HG02981 (cell line): Measurements from ENCODE around the gene VGLL4.

Experiments used
- ATAC-seq: cut with Tn5 transposase; IDR thresholded peaks from one replicate; pipeline ENCODE4 v1.9.1; 2021; ENCODE audit warnings: mild to moderate bottlenecking, moderate library complexity; ENCODE audit not compliant: unreplicated experiment

The VGLL4 gene

DNA sequence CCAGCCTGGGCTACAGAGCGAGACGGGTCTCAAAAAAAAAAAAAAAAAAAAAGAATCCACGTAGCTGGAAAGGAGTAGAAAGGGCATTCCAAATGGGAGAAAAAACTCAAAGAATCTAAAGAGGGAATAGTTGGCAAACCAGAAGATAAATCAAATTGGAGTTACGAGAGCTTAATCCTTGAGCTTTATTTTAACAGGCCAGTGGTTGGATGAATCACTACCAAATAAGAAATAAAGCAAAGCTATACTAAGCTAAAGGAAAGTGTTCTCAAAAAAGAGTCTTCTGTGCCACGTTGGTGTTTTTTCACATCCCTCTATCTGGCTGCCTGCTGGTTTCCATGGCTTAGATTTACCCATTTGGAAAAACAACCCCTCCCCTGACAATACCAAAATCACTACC is 14.0 kb downstream of the VGLL4 start:
- ATAC-seq, result no peak

DNA sequence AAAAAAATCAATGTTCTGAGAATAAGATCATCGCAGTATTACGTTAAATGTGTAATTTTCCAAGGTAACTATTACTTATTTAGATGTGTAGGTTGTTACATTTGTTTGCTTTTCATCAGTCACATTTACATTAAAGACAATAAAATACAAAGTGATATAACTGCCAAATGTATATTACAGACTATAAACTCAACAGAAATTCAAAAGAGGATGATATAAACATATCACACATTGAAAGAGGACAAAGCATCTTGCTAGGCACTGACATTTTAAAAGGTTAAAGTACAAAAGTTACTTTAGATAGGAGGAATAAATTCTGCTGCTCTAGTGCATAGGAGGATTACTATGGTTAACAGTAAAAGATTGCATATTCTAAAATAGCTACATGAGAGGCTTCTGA is 16.1 kb downstream of the VGLL4 start:
- ATAC-seq, result no peak

DNA sequence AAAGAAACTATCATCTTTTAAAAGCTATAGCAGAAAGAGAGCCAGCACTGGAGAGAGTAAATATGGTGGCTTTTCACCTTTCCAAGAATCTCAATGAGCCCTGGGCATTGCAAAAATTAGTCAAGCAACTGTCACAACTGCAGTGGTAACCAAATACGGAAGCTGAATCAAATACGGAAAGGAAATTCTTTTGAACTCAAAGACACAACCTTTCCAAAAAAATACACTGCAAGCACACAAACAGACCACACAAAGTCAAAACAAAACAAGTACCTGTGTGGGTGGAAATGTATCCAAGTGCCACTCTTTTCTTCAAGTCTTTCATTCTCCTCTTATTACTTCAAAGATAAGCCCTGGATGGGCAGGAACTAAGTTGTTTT is 17.6 kb downstream of the VGLL4 start:
- peak; percentile 64 for ATAC-seq

DNA sequence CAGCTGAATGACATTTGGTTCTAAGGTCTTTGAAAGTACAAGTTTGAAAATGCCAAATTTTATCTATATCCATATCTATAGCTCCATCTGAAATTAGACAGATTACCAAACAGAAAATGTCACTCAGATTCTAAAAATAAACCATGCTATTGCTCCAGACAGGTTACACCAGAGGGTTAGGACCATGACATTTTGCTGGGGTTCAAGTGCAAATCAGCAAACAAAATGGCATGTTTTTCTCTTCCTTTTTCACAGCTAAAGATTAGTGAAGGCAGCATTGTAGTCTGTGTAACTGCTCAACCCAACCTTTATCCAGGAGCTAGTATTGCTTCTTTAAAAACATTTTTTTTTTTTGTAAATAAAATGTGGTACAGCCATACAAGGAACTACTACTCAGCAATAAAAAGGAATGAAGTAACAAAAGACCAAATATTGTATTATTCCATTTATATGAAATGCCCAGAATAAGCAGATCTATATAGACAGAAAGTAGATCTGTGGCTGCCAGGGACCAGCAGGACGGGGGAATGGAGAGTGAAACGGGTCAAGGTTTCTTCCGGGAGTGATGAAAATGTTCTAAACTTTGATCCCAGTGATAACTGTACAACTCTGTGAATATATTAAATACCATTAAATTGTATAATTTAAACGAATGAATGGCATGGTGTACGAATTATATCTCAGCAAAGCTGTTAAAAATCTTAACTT is 18.2 kb downstream of the VGLL4 start:
- no peak for ATAC-seq

DNA sequence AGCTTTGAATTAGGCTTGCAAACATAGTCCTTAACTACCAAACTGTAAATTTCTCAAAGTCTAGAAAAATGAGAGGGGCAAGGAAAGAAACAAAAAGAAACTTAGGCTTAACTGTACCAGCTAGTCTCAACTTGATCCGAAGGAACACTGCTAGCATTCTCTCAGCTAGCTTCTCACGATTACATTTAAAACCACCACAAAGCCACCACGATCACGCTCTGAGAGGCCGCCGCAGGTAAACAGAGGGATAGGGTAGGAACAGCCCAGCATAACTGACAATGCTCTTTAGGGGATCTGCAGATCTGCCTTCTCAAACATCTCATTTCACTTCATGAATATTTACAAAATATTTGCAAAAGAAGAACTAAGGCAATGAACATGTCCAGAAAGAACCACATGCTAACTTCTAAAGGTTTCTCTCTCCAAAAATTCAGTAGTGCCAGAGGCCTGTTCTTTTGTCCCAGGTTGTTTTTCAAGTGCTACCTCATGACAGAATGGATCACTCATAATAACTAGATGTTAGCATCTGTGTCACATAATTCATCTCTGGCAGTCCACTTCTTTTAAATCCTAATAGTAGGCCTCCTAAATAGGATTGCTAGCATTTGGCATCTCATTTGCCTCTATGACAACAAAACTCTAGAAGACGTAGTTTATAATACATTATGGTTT is 18.9 kb downstream of the VGLL4 start:
- no peak for ATAC-seq

DNA sequence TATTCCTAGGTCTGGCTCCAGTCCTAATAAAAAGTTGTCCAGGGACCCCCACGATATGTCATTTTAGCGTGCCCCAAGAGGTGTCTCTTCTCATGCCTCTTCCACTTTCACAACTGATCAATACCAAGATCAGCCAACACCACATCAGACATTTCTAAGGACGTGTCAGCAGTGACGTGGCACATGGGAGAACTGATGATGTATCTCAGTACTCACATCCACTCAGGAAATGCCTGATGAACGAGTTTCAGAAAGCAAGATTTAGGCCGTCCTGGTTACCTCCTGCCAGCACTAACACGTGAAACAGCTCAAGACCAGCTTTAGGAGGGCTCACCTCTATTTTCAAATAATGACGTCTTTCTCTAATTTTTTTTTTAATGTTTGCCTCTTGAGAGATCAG is 19.6 kb downstream of the VGLL4 start:
- no peak for ATAC-seq

DNA sequence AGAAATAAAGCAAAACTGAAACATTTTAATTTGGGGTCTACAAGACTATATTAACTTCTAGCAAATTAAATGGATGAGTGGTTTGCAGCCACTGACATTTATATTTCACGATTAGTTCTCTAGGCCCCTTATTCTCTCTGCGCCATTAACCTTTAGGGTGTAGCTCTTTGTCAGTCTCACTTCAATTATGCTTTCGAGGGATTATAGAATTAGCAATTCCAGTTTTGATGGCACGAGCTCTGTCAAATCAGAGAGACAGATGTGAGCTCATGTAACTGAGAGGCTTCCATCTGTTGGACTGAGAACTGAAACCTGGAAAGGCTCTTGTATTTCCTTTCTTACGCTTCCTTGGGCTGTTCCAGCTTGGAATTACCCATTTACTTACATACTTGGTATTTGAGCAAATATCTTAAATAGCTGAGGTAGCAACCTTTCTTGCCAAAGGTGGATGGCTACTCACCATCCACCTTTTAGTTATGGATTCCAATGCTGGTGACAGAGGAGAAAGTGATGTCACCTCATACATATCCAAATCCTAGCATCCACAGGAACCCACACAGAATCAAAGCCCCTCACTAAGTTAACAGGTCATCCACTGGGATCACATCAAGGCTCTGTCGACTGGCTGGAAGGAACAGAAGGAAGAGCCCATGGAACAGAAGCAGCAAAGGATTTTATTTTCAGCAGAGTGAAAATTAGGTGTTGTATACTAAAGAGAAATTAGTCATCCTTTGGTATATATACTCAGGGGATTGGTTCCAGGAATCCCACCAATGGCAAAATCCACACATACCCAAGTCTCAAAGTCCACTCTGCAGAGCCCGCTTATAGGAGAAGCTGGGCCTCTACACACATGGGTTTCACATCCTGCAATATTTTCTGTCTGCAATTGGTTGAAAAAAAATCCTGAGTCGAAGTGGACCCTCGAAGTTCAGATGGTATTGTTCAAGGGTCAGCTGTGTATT is 20.8 kb downstream of the VGLL4 start:
- no peak for ATAC-seq

DNA sequence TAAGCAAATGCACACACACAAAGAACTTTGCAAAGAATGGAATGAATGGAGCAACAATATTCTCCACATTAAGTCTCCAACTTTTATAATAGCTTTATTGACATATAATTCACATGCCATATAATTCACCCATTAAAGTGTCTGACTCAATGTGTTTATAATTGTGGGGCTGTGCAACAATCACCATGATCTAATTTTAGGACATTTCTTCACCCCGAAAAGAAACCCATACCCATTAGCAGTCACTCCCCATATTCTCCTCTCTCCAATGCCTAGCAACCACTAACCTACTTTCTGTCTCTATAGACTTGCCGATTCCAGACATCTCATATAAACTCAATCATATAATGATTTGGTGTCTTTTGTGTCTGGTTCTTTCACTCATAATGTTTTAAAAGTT is 22.6 kb downstream of the VGLL4 start:
- ATAC-seq, result no peak

DNA sequence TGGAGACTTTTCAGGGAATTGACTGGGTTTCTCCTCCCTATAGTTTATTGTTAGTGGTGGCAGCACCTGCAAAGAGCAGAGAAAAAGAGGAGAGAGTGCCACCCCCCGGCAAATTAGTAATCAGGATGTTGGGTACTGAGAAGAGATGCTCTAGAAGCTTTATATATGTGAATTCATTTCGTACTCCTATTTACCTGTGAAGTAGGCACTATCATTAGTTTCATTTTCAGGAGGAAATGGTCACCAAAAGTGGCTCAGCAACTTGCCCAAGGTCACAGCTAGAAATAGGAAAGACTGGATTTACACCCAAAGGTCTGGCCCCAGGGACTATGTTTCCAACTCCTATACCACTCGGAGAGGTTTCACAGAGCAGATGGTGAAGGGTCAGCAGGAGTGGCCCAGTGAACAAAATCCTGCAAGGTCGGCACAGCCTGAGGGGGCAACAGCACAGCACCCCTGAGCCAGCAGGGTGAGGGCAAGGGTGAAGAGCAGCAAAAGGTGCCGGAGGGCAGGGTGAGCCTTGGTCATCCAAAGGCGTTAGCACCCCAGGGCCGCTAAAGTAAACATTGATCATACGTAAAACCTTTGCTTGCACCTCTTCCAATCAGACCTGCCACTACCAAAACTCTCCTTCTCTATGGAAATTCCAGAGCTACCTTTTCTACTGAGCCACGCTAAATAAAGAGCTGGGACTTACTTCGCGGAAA is 23.6 kb downstream of the VGLL4 start:
- no peak for ATAC-seq

DNA sequence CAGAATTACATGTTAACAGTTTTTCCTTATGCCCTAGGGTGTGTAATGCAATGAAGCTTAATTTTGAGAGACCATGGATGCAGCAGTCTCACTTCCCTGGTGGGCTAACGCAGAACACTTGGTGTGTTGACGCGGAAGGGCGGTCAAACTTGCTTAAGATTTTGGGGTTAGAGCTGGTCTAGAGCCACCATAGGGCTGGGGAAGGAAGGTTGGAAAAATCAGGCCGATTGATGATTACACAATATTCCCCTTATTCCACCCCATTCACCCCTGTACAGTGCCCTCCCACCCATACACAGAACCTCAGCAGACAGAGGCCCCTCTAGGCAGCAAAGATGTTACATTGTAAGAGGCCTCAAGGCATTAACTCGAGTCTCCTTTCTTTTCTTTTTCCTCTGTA is 24.3 kb downstream of the VGLL4 start:
- ATAC-seq, result no peak

DNA sequence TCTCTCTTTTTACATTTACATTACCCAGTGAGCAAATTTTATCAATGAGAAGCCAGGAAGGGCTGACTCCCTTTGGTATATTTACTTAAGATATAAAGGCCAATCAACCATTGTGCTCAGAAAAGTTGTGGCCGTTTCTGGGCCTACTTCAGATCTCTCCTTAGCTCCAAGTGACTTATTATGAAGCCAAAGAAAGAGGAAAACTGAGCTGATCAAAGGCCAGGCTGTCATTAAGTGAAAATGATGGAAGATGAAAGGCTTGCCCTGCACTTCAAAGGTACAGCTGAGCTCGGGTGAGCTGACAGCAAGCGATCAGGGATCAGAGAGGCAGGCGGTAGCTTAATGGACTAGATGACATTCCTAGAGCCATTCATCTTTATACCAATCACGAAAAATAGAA is 24.8 kb downstream of the VGLL4 start:
- ATAC-seq, result no peak

DNA sequence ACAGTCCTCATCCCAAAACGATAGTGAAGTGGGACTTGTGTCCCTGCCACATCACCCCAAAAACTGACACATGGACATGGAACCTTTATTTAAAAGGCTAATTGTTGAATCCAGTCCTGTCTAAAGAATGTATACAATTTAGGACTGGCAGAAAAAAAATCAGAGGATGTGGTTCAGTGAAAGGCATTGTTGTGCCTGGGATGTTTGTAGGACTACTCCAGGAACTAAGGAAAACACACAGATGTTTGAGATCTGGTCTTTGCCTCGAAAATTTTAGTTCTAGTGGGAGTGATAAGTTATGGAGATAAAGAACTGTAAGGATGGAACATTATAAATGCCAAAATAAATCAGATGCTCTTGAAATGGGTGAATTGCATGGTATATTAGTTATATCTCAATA is 27.2 kb downstream of the VGLL4 start:
- no peak for ATAC-seq

DNA sequence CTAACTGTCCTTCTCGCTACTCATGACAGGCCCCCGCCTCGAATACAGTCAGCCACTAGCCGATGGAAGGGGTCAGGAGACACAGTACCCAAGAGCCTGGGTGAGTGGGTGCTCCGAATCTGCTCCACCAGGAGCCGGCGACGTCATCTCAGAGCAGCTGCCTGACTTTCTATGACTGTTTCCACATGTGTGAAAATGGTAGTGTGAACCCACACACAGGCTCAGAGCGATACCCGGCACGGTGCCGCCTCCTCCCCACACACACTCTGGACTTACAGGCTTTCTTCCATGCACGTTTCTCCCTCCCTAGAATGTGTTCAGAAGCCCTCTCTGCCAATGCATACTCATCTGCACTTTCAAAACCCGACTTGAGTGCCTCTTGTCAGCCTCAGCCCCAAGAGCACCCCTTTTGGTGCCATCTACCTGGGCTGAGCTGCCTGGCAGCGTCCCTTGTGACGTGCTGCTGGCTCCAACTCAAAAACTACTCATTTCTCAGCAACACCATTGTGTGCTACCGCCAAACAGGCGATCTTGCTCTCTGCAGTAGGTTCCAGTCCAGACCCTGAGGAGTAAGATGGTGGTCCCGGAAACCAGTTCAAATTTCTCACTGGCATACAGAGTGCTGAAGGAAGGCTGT is 29.7 kb downstream of the VGLL4 start:
- ATAC-seq, result no peak

DNA sequence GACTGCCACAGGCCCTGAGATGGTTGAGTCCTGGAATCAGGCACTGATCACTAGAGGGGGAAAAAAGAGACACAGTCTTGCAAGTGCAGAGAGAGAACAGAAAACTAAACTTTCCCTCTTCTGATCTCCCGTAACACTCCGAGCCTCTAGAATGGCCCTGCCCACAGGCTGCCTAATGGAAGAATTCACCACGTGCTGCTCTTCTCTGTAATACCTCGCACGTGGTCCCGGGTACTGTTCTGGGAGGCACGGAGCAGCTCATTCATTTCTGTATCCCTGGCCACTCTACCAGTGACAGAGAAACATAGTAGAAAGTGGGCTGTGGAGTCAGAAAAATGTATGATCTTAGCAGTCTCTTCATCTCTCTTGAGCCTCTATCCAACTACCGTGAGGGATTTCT is 30.4 kb downstream of the VGLL4 start:
- ATAC-seq, result no peak

DNA sequence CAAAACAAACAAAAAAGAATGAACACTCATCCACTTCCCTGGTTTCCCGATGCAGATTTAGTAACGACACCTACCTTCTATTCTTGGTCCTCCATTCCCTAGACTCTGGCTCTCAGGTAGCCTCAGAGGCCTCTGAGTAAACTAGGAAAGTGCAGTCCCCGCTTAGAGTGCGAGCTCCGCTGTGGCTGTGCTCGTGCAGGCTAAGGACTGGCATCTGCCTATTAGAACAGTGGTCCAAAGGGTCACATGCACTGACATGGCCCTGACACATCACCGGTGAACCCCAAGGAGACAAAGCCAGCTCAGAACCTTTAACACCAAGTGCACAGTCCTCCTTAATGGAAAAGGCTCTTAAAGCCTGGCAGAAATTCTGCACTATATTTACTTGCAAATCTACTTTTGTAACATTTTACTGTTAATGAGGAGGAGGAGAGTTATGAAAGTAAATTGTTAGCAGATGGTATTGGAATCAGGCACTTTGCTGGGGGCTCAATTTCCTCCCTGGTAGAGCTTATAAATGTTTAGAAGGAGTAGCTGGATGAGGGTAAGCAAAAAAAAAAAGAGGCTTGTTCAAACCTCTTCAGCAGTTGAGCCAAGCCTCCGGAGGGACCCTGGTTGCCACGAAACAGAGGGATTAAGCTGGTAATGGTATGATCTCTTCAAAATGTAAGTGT is 31.1 kb downstream of the VGLL4 start:
- no peak for ATAC-seq

DNA sequence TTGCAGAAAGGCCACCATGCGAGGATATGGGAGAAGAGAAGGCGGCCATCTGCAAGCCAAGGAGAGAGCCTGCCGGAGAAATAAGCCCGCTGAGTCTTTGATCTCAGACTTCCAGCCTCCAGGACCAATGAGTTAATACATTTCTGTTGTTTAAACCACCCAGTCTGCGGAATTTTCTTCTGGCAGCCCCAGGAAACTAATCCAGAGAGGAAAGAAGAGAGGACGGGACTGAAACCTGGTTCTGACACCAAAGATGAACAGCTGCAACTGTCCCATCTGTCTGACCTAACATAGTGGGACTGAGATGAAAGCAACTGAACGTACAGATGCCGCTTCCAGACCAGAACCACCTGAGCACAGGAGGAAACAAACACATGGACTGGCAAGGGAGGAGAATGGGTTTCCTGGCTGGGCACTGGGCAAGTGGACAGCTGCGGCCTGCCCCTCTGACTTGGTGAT is 32.3 kb downstream of the VGLL4 start:
- no peak for ATAC-seq

DNA sequence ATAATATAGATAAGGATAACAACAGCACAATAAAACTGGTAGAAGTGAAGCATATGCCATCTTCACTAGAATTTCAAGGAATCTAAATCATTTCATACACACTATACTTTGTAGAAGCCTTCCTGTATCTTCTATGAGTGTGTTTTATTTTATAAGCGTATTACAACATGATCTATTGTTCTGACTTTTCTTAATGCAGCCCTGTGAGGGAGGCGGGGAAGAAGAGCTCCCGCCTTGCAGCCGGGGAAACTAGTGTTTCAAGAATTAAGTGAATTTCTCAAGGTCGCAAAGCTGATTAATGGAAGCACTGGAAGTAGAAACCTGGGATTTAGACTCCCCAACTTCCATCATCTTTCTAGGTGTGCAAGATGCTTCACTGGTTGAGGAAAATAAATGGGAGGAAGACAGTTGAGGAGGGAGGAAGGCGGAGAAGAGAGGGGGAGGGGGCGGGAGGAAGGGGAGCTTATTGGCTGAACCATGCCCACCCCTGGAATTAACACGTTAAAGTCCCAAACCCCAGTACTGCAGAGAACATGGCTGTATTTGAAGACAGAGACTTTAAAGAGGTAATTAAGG is 32.9 kb downstream of the VGLL4 start:
- no peak for ATAC-seq

DNA sequence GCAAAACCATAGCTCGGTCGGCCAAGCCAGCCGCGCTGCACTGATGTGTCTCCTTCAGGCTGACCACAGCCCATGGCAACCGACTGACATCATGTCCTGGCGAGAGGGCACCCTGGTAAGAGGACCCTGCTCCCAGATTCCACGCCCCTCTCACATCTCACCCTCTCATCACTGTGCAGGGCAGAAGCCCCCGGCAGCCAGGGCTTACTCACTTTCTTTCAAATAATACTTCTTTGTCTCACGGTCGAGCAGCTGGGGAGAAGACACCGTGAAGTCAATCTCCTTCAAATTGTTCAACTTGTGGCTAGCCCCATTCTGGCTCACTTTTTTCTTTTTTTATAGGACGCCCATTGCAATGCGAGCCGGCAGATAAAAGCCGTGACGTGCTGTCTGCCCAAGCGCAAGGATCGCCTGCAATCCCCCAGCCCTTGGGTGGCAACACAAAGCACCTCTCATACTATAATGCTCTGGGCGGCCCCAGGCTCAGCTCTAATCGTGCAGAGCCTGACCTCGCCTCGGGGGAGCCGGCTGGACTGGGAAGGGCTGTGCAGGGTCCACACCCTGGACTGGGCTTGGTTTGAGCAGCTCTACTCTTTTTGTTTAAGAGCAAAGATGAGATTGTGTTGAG is 33.6 kb downstream of the VGLL4 start:
- no peak for ATAC-seq

DNA sequence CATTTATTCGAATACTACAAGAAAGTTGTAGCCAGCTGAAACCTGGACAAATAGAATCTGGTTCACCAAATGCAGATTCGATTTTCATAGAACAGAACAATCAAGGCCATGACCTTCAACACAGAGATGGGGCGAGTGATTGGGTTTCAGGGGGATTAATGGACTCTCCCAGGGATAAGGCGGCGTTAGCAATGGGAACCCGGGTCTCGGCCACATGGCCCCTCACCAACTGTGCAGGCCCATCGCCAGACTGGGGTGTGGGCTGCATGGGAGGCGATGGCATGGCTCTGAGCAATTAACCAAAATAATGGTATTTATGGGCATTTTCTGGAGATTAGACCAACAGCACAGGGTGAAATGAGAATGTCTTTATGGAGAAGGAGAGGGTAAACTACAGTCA is 34.2 kb downstream of the VGLL4 start:
- no peak for ATAC-seq
